GM19240 (cell line): ENCODE measurements around the gene TMEM8B.
"Not testable (repeated sequence)": the region's sequence is repeated elsewhere in the genome, so short reads cannot be mapped to it uniquely, and the experiment has no call there.

Experiments used
- DNase-seq: peaks from one replicate; pipeline ENCODE4 v3.0.0; 2011; ENCODE audit warnings: low spot score; ENCODE audit not compliant: insufficient read length

Gene TMEM8B

DNA sequence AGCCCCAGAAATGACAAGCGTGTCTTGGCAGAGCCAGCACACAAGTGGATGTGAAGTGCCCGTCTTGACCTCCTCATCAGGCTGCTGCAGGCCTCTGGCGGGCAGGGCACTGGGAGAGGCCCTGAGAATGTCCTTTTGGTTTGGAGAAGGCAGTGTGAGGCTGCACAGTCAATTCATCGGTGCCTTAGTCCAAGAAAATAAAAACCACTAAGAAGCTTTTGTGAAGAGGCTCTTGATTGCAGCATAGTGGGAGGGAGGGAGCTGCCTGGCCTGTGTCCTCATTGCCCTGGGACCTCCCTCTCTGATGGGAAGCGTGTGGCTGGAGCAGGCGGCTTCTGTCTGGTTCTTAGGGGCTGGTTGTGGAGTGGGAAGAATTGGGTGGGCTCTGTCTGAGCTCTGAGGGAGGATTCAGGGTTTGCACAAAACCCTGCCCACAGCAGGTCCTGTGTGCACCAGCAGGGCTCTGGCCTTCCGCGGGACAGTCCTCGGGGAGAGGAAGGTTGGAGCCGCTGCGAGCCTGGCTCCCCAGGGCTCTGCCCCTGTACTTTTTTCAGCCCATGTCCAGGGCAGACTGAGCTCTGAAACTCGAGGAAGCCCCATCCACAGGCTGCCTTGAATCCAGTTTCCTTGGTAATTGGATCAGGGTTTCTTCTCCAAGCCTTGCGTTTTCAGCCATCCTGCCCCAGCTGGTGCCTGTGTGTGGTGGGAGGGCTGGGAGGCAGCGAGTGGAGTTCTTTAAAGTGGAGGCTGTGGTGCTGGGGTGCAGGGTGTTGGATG is 78.1 kb downstream of the TMEM8B start:
- DNase-seq = no peak

DNA sequence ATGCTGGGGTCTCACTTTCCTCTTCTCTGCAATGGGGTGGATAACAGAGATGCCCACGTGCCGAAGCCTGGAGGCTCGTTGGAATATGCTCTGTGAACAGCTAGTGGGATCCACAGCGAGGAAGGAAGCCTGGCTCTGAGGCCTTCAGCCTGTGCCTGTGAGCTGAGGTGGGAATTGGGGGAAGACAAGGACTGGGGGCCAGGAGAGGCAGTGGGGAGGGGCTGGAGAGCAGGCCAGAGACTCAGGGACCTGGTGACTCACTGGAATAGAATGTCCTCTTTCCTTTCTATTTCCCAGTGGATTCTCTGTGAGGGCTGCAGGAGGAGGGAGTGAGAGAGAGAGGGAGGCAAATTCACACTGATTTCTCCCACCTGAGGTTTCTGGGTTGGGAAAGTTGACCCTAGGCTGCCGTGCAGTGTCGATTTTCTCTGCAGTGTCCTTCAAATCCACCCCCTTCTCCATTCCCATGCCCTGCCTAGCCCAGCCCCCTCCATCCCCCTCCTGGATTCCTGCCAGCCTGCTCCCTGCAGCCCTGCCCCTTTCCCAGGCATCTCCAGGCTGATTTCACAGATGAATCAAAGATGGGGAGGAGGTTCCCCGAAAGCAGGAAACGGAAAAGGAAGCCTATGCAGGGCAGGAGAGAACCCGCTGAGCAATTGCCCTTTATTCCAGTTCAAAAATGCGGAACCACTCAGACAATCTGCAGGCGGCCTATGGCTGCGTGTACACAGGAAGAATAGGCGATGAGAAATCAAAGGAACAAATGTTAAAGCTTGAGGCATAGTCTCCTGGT is 78.9 kb downstream of the TMEM8B start:
- no peak for DNase-seq

DNA sequence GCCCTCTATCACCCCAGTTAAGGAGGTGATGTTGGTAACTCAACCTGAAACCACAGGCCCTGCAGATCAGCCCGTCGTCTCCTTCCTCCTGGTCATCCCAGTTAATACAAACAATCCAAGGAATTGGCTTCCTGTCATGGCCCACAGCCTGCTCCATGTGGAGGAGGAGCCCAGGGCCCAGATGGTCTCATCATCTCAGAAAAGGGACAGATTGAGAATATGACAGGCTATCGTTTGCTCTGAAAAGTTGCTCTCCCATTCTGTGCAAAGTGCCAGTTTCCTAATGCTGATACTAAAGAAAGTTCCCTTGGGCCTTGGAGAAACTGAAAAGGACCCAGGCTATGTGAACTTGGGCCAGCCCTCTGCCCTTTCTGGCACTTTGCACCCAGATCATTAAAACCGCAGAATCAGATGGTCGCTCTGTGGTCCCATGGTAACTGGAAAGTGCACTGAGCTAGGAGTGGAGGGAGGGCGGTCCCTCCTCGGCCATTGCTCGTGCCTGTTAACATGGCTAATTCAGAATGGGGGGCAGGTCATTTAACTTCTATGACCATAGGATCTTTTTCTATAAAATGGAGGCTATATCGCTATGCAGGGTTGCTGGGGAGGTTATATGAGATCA is 79.6 kb downstream of the TMEM8B start:
- DNase-seq = no peak

DNA sequence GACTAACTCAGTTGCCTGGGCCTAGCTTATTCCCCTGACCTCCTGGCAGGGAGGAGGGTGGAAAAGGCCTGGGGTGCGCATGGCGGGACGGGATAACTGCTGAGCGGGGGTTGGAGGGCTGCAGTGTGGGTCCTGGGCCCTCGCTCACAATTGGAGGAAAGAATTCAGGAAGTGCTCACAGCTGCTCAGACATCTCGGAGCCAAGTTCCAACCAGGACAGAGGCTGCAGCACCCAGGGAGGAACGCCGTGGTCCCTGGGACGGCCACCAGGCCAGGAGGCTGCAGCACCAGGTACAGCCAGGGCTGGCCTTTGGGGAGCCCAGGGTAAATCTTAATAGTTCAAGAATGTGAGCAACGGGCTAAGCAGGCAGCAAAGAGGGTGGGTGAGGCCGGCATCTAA is 80.2 kb downstream of the TMEM8B start, which contains the start of gene SPAAR:
SPAAR (plus strand) TSS at position 217 of the 400 bp plus-strand sequence. CDS start 974 bp downstream, outside the sequence.
- DNase-seq = no peak

DNA sequence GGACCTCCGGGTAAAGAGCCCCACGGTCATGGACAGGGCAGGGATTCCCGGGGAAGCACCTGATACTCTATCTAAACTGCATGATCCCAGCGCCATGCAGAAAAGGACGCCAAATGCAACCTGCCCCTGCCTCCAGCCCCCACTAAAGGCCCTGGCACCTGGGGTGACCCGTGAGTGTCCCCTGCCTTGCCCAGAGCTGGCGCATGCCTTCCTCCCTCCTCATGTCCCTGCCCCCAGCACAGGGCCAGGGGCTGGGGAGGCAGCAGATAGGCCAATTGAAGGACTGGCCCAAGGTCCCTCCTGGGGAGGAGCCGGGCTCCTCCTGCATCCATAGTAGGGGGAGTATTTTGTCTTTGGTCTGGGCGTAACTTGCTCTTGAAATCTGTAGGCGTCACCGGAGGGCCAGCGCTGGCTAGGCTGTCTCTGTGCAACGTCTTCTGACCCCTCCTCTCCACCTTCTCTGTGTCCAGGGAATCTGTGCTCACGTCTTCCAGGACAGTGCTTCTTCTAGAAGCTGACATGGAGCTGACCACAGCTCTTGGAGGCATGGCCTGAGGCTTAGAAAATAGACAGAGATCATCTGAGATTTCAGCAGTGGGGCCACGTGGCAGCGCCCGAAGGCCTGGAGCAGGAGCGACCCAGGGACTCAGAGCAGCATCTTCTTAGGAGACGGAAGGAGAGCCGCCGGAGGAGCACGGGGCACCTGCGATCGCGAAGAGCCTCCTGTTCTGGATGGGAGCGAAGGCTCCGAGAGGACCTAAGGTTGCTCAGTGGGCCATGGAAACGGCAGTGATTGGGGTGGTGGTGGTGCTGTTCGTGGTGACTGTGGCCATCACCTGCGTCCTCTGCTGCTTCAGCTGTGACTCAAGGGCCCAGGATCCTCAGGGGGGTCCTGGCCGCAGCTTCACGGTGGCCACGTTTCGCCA is 80.9 kb downstream of the TMEM8B start:
- DNase-seq = no peak

DNA sequence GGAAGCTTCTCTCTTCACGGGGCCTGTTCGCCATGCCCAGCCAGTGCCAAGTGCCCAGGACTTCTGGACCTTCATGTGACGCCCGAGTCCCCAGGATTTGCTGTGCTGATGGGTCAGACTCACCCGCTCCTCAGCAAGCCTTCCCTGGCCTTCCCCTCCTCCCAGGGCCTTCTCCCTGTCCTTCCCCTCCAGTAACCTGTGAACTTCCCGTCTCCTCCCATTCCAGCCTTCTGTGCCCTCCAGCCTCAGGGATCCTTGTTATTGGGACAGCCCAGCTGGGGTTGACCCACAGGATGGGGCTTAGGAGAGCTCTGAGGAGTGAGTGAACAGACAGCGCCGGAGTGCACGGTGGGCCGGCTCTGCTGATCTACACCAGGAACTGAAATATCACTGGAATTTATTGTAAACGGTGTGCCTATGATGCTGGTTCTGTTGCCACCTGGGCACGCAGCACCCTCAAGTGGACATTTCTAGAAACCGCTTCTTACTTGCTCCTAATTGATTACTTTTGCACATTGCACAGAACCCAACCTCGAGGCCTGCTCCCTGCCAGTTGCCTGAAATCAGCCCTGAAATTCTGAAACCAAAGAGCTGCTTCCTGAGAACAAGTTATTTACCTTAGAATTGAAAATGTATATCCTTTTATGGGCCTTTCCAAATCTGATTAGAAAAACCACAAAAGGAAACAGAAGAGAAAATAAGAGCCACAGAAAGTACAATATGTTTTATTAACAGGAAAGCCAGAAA is 81.8 kb downstream of the TMEM8B start:
- DNase-seq = no peak

DNA sequence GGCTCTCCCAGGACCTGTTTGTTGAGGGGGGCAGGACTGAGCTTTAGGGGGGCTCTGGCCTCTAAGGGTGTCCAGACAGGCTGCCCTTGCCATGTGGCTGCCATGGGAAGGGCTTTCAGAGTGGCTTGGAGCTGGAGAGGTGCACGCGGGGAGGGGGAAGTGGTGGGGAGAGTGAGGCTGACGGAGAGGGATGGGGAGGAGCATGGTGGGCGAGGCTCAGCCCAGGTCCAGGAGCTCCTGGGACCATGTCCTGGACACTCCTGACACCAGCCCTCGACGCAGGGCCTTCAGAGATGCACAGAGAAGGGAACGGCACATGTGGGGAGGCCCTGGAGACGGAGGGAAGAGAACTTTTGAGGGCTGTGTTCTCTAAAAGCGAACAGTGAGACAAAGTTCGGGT is 82.7 kb downstream of the TMEM8B start:
- DNase-seq = no peak

DNA sequence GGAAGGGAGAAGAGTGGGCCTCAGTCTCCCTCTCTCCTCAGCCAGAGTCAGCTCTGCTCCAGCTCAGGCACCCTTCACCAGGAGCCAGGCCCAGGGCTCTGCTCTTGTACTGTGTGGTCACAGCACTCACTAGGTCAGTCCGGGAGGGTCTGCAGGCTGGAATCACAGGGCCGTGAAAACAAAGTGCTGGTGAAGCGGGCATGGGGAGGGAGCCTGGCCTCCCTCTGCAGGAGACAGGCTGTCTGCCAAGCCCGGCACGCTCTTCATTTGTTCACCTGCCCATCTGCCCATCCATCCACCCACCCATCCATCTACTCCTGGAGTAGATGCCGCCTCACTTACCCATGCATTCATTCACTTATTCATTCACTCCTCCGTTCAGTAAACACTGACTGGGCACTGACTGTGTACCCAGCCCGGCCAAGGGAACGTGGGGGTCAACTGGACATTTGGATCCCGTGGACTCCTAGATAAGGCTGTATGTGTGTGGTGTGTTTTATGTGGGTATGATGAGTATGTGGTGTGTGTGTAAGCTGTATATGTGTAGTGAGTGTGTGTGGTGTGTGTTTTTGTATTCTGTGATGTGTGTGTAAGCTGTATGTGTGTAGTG is 83.9 kb downstream of the TMEM8B start:
- DNase-seq = no peak

DNA sequence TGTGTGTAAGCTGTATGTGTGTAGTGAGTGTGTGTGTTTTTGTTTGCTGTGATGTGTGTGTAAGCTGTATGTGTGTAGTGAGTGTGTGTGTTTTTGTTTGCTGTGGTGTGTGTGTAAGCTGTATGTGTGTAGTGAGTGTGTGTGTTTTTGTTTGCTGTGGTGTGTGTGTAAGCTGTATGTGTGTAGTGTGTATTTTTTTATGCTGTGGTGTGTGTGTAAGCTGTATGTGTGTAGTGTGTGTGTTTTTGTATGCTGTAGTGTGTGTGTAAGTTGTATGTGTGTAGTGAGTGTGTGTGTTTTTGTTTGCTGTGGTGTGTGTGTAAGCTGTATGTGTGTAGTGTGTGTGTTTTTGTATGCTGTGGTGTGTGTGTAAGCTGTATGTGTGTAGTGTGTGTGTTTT is 84.4 kb downstream of the TMEM8B start:
- DNase-seq = not testable (repeated sequence)

DNA sequence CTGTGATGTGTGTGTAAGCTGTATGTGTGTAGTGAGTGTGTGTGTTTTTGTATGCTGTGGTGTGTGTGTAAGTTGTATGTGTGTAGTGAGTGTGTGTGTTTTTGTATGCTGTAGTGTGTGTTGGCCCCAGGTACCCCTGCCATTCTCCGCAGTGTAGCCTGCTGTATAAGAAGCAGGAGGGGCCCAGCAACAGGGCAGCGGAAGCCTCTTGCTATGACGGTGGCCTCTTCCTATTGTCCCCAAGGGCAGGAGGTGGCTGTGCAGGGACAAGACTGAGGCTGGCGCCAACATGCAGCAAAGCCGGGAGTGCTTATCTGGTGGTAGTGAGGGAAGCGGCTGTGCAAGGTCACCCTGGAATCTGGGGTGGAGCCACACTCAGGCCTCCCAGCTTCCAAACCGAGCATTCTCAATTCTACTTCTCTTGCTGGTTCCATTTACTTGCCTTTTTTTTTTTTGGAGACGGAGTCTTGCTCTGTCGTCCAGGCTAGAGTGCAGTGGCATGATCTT is 85.3 kb downstream of the TMEM8B start:
- DNase-seq = no peak
